ENCODE measurements around the gene NAT16.

The NAT16 gene

GRCh38 chr7:101125989-101126650 is 54.0 kb downstream of the NAT16 start:
- DNase-seq (ENCODE audit: low spot score) = peak; percentile 82
- TF ChIP-seq CTCF (IDR thresholded peaks at IDR 0.05; ENCODE audit: poor library complexity, severe bottlenecking) = no peak
- no peaks in the 10 kb centered on the region for H3K27me3 ChIP-seq (ENCODE audit: insufficient read depth, poor library complexity, severe bottlenecking)
- ATAC-seq (ENCODE audit: low read depth) = peak; percentile 48
- H3K4me1 ChIP-seq (ENCODE audit: insufficient read depth, poor library complexity, severe bottlenecking) = peaks cover 36% of the 10 kb centered on the region
- H3K27ac ChIP-seq (ENCODE audit: poor library complexity, severe bottlenecking) = peak overlapping the region; percentile 90
- H3K36me3 ChIP-seq (ENCODE audit: low read depth) = peaks cover 31% of the 10 kb centered on the region
- H3K9me3 ChIP-seq (ENCODE audit: severe bottlenecking) = no peaks in the 10 kb centered on the region
- no peak overlapping the region for H3K4me3 ChIP-seq (ENCODE audit: severe bottlenecking)

- no peak for TF ChIP-seq CTCF (IDR thresholded peaks at IDR 0.05; ENCODE audit: poor library complexity, severe bottlenecking)
- no peak for ATAC-seq (ENCODE audit: low read depth)
- Histone ChIP-seq H3K27ac (ENCODE audit: poor library complexity, severe bottlenecking) (peak overlapping the region; percentile 90), H3K27me3 (ENCODE audit: insufficient read depth, poor library complexity, severe bottlenecking) (no peaks in the 10 kb centered on the region), H3K36me3 (ENCODE audit: low read depth) (peaks cover 19% of the 10 kb centered on the region), H3K9me3 (ENCODE audit: severe bottlenecking) (no peaks in the 10 kb centered on the region), H3K4me1 (ENCODE audit: insufficient read depth, poor library complexity, severe bottlenecking) (peaks cover 36% of the 10 kb centered on the region), H3K4me3 (ENCODE audit: severe bottlenecking) (no peak overlapping the region)
- DNase-seq (ENCODE audit: low spot score) = no peak
Measured at GRCh38 chr7:101124376-101125056, 55.6 kb downstream of the NAT16 start.

GRCh38 chr7:101123703-101124068 is 56.4 kb downstream of the NAT16 start:
- no peak overlapping the region for H3K4me3 ChIP-seq (ENCODE audit: severe bottlenecking)
- no peaks in the 10 kb centered on the region for H3K27me3 ChIP-seq (ENCODE audit: insufficient read depth, poor library complexity, severe bottlenecking)
- H3K9me3 ChIP-seq (ENCODE audit: severe bottlenecking) = no peaks in the 10 kb centered on the region
- peaks cover 11% of the 10 kb centered on the region for H3K36me3 ChIP-seq (ENCODE audit: low read depth)
- no peak for TF ChIP-seq CTCF (IDR thresholded peaks at IDR 0.05; ENCODE audit: poor library complexity, severe bottlenecking)
- H3K27ac ChIP-seq (ENCODE audit: poor library complexity, severe bottlenecking) = peak overlapping the region; percentile 90
- ATAC-seq (ENCODE audit: low read depth) (no peak), DNase-seq (ENCODE audit: low spot score) (no peak)
- peaks cover 32% of the 10 kb centered on the region for H3K4me1 ChIP-seq (ENCODE audit: insufficient read depth, poor library complexity, severe bottlenecking)

GRCh38 chr7:101122933-101123702 is 57.0 kb downstream of the NAT16 start:
- no peaks in the 10 kb centered on the region for H3K9me3 ChIP-seq (ENCODE audit: severe bottlenecking)
- peak overlapping the region; percentile 89 for H3K27ac ChIP-seq (ENCODE audit: poor library complexity, severe bottlenecking)
- no peaks in the 10 kb centered on the region for H3K27me3 ChIP-seq (ENCODE audit: insufficient read depth, poor library complexity, severe bottlenecking)
- no peak for TF ChIP-seq CTCF (IDR thresholded peaks at IDR 0.05; ENCODE audit: poor library complexity, severe bottlenecking)
- DNase-seq (ENCODE audit: low spot score) = no peak
- H3K4me3 ChIP-seq (ENCODE audit: severe bottlenecking) = no peak overlapping the region
- peaks cover 5% of the 10 kb centered on the region; the same call in 1 of the 2 replicates for H3K36me3 ChIP-seq (ENCODE audit: low read depth)
- ATAC-seq (ENCODE audit: low read depth) = no peak
- H3K4me1 ChIP-seq (ENCODE audit: insufficient read depth, poor library complexity, severe bottlenecking) = peaks cover 30% of the 10 kb centered on the region
